Measurements from ENCODE around the gene TMEM245. TPM values are rescaled to one million over a fixed set of nuclear protein-coding genes. Genes with fewer than 3 reads are reported as not detected.

The TMEM245 gene
- total and polyA plus RNA-seq, 2 of the 13 experiments (the other 11 are each of a cell fraction or from before 2014, with no cell fraction given), result 53.5 to 55.4 TPM

DNA sequence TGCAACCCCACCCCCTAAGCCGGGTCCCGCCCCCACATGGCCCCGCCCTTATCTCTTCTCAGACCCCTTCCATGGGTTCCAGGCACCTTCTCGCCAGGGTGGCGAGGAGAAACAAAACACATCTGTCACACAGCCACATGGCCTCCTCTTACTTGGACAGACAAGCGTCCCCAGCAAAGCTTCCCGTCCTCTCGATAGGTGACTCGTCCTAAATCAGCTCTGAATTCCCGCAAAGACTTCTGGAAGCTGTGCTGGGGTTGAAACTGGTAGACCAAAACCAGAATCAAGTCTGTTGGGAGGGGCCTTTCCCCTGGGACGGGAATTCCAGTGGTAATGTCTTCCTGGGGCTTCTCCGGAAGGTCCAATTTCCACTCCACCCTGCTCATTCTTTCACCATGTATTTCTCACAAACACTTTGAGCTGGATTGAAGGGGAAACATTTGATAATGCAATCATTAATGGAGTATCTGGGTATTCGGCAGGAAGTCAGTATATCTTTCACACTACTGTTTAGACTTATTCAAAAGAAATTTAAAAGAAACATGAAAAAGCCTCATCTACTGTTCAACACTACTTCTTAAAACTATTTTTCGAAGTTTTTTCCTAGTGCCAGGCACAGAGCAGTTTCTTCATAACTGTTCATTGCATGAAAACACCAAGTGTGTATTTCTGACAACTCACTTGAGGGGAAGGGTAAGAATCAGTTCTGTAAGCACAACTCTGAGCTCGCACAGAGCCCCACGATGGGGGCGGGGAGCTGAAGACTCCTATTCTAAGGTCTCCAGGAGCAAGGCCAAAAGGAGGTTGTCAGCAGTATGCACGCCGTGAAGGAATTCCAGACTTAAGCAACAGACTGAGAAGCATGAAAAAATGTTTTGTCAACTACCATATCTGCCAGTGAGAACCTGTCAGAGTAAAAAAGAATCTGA is 105.8 kb downstream of the TMEM245 start (continued):
- TF ChIP-seq, protein P1, sequence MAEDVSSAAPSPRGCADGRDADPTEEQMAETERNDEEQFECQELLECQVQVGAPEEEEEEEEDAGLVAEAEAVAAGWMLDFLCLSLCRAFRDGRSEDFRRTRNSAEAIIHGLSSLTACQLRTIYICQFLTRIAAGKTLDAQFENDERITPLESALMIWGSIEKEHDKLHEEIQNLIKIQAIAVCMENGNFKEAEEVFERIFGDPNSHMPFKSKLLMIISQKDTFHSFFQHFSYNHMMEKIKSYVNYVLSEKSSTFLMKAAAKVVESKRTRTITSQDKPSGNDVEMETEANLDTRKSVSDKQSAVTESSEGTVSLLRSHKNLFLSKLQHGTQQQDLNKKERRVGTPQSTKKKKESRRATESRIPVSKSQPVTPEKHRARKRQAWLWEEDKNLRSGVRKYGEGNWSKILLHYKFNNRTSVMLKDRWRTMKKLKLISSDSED (CRISPR knock-in tag; IDR thresholded peaks at IDR 0.05), result no peak
- TF ChIP-seq POLR2AphosphoS5 (IDR thresholded peaks at IDR 0.05; ENCODE audit: low read depth, low read length) (peak; percentile 43; the same call in 1 of the 2 replicates), KLF16 (CRISPR knock-in tag; IDR thresholded peaks at IDR 0.05) (no peak), SP5 (CRISPR knock-in tag; IDR thresholded peaks at IDR 0.05; ENCODE audit: borderline replicate concordance, low read depth) (0 out of 2 replicates have a peak, but pooled peaks have one; percentile 2), XRCC5 (optimal IDR thresholded peaks at IDR 0.05; ENCODE audit: low read length) (no peak), POLR2G (IDR thresholded peaks at IDR 0.05; ENCODE audit: low read depth, low read length) (0 out of 2 replicates have a peak, but pooled peaks have one; percentile 31), ZNF749 (CRISPR knock-in tag; IDR thresholded peaks at IDR 0.05; ENCODE audit: borderline replicate concordance) (0 out of 2 replicates have a peak, but pooled peaks have one; percentile 8), CSRNP1 (CRISPR knock-in tag; IDR thresholded peaks at IDR 0.05) (no peak), MTA1 (CRISPR knock-in tag; IDR thresholded peaks at IDR 0.05; ENCODE audit: borderline replicate concordance) (no peak), ZNF24 (IDR thresholded peaks at IDR 0.05) (no peak), SNAI1 (CRISPR knock-in tag; IDR thresholded peaks at IDR 0.05; ENCODE audit: borderline replicate concordance) (peak; percentile 34; the same call in 1 of the 2 replicates), WIZ (CRISPR knock-in tag; IDR thresholded peaks at IDR 0.05) (no peak), ZGPAT (CRISPR knock-in tag; IDR thresholded peaks at IDR 0.05) (peak; percentile 26; the same call in 1 of the 2 replicates), ARID4A (CRISPR knock-in tag; IDR thresholded peaks at IDR 0.05; ENCODE audit: borderline replicate concordance) (0 out of 2 replicates have a peak, but pooled peaks have one; percentile 3)
- TF ChIP-seq, protein P2, sequence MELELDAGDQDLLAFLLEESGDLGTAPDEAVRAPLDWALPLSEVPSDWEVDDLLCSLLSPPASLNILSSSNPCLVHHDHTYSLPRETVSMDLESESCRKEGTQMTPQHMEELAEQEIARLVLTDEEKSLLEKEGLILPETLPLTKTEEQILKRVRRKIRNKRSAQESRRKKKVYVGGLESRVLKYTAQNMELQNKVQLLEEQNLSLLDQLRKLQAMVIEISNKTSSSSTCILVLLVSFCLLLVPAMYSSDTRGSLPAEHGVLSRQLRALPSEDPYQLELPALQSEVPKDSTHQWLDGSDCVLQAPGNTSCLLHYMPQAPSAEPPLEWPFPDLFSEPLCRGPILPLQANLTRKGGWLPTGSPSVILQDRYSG (CRISPR knock-in tag; IDR thresholded peaks at IDR 0.05), result no peak

All from HepG2 (cell line).